Measurements from ENCODE around the gene TLE5.

DNA sequence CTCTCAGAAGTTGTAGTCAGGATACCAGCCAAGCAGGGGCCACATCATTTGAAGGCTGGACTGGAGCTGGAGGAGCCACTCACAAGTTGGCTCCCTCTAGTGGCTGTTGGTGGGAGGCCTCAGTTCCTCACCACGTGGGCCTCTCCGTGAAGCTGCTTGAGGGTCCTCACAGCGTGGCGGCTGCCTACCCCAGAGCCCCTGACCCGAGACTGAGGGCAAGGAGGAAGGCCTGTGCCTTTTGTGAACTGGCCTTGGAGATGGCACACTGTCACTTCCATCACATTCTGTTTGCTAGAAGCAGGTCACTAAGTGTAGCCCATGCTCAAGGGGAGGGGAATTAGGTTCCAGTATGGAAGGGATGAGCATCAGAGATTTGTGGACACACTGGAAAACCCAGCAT, 46.5 kb upstream of the TLE5 start:
- TF ChIP-seq HDAC2 (IDR thresholded peaks at IDR 0.05): no peak
- TF ChIP-seq, protein P1, sequence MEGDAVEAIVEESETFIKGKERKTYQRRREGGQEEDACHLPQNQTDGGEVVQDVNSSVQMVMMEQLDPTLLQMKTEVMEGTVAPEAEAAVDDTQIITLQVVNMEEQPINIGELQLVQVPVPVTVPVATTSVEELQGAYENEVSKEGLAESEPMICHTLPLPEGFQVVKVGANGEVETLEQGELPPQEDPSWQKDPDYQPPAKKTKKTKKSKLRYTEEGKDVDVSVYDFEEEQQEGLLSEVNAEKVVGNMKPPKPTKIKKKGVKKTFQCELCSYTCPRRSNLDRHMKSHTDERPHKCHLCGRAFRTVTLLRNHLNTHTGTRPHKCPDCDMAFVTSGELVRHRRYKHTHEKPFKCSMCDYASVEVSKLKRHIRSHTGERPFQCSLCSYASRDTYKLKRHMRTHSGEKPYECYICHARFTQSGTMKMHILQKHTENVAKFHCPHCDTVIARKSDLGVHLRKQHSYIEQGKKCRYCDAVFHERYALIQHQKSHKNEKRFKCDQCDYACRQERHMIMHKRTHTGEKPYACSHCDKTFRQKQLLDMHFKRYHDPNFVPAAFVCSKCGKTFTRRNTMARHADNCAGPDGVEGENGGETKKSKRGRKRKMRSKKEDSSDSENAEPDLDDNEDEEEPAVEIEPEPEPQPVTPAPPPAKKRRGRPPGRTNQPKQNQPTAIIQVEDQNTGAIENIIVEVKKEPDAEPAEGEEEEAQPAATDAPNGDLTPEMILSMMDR (IDR thresholded peaks at IDR 0.05): peak; percentile 59
